CD14-positive monocyte (primary cell): ENCODE measurements around the gene CFAP410. TPM values are rescaled to one million over a fixed set of nuclear protein-coding genes. Genes with fewer than 3 reads are reported as not detected.

Experiments
- DNase-seq, 3 donors: peaks; one replicate each; pipeline ENCODE4 v3.0.0-alpha.2; 2011 to 2022
- H2AFZ ChIP-seq: 2 replicates; pipeline ENCODE4 v1.6.0; 2012; ENCODE audit warnings: mild to moderate bottlenecking, low read depth, low read length, inconsistent platforms; ENCODE audit not compliant: insufficient read depth, poor library complexity, severe bottlenecking
- H3K27ac ChIP-seq, 2 donors: 1 replicate in 1 of 2; 2 replicates in 1 of 2; pipeline ENCODE4 v1.5.1; 2012 to 2013; ENCODE audit warnings: low read length in 2 of 2, control low read depth in 1 of 2, inconsistent platforms in 1 of 2, low read depth in 1 of 2, mild to moderate bottlenecking in 1 of 2
- H3K27me3 ChIP-seq, 2 donors: one replicate each; pipeline versions ENCODE4 v1.6.0 to v1.6.1; 2011 to 2013; ENCODE audit warnings: low read length in 2 of 2; ENCODE audit not compliant: control insufficient read depth in 2 of 2, insufficient read depth in 2 of 2
- H3K36me3 ChIP-seq, 2 donors: replicated peaks in 1 of 2; 1 replicate in 1 of 2; 2 replicates in 1 of 2; pipeline versions ENCODE4 v1.5.1 to v1.6.1; 2012 to 2013; ENCODE audit warnings: low read length in 2 of 2, control low read depth in 1 of 2, inconsistent platforms in 1 of 2, mild to moderate bottlenecking in 1 of 2; ENCODE audit not compliant: insufficient read depth in 2 of 2, control insufficient read depth in 1 of 2
- H3K4me1 ChIP-seq, 2 donors: 1 replicate in 1 of 2; 2 replicates in 1 of 2; pipeline versions ENCODE4 v1.5.1 to v1.6.1; 2012 to 2013; ENCODE audit warnings: low read length in 2 of 2, control low read depth in 1 of 2, inconsistent platforms in 1 of 2, mild to moderate bottlenecking in 1 of 2, moderate library complexity in 1 of 2; ENCODE audit not compliant: insufficient read depth in 2 of 2, control insufficient read depth in 1 of 2
- H3K4me2 ChIP-seq: replicated peaks from 2 replicates; pipeline ENCODE3; 2012; ENCODE audit warnings: low read length, moderate library complexity, mild to moderate bottlenecking; ENCODE audit not compliant: poor library complexity, severe bottlenecking; ENCODE audit errors: extremely low read depth
- H3K4me3 ChIP-seq, 3 experiments: fragments of 200-600 bp in 1 of 3; sonication (generic) in 1 of 3; replicated peaks in 1 of 3; 1 replicate in 2 of 3; 2 replicates in 1 of 3; pipeline ENCODE4 v1.5.1; 2011 to 2013; ENCODE audit warnings: low read length in 3 of 3, mild to moderate bottlenecking in 3 of 3, control low read depth in 2 of 3, low read depth in 2 of 3, inconsistent platforms in 1 of 3, moderate library complexity in 1 of 3
- H3K79me2 ChIP-seq: 2 replicates; pipeline ENCODE4 v1.6.0; 2012; ENCODE audit warnings: mild to moderate bottlenecking, control low read depth, inconsistent platforms, low read length, moderate library complexity; ENCODE audit not compliant: insufficient read depth
- H3K9ac ChIP-seq: 2 replicates; pipeline ENCODE4 v1.6.0; 2017; ENCODE audit warnings: low read length, mild to moderate bottlenecking; ENCODE audit not compliant: insufficient read depth, poor library complexity, severe bottlenecking
- H3K9me3 ChIP-seq, 2 donors: replicated peaks in 1 of 2; 1 replicate in 1 of 2; 2 replicates in 1 of 2; pipeline versions ENCODE4 v1.5.1 to v1.6.1; 2012 to 2013; ENCODE audit warnings: low read length in 2 of 2, control low read depth in 1 of 2; ENCODE audit not compliant: control insufficient read depth in 1 of 2, insufficient read depth in 1 of 2
- H4K20me1 ChIP-seq: 2 replicates; pipeline ENCODE4 v1.6.0; 2012; ENCODE audit warnings: mild to moderate bottlenecking, low read length, control low read depth, moderate library complexity; ENCODE audit not compliant: insufficient read depth
- H3K27ac Mint-ChIP-seq, 7 donors: one replicate each; pipeline ENCODE4 v1.8.0; 2020; ENCODE audit warnings: mild to moderate bottlenecking in 7 of 7, mixed read lengths in 7 of 7, moderate library complexity in 6 of 7, inconsistent platforms in 2 of 7
- H3K27me3 Mint-ChIP-seq, 3 donors: one replicate each; pipeline ENCODE4 v1.8.0; 2021 to 2022; ENCODE audit warnings: low read depth in 3 of 3, mild to moderate bottlenecking in 3 of 3, mixed read lengths in 3 of 3, moderate library complexity in 3 of 3, inconsistent platforms in 1 of 3
- H3K36me3 Mint-ChIP-seq, 2 donors: one replicate each; pipeline ENCODE4 v1.8.0; 2020; ENCODE audit warnings: mixed read lengths in 2 of 2, inconsistent platforms in 1 of 2, mild to moderate bottlenecking in 1 of 2
- H3K4me1 Mint-ChIP-seq: one replicate; pipeline ENCODE4 v1.8.0; 2020; ENCODE audit warnings: mild to moderate bottlenecking, mixed read lengths
- H3K4me3 Mint-ChIP-seq, 2 donors: one replicate each; pipeline ENCODE4 v1.8.0; 2020; ENCODE audit warnings: mild to moderate bottlenecking in 2 of 2, mixed read lengths in 2 of 2, moderate library complexity in 1 of 2
- H3K9me3 Mint-ChIP-seq, 7 donors: one replicate each; pipeline ENCODE4 v1.8.0; 2020 to 2022; ENCODE audit warnings: mixed read lengths in 7 of 7, mild to moderate bottlenecking in 6 of 7, moderate library complexity in 6 of 7, inconsistent platforms in 2 of 7
- WGBS: methylation state at CpG from one replicate; pipeline ENCODE4 v1.1.5; 2013; ENCODE audit warnings: missing lambda C conversion rate; ENCODE audit not compliant: insufficient coverage; 5-methylcytosine and 5-hydroxymethylcytosine counted together
- intact Hi-C, 2 donors: fragments of 100-400 bp; cut with micrococcal nuclease; formaldehyde crosslinking; loops; one replicate each; pipeline versions ENCODE4 v1.15.0 to v1.15.1; 2023
- polyA plus RNA-seq, 3 donors: library from polyadenylated mRNA; depleted of rRNA in 1 of 3; unstranded in 2 of 3; stranded (reverse) in 1 of 3; fragments of 300-500 nt in 2 of 3; fragments of >200 nt in 1 of 3; fragmentation: Illumina TruSeq in 2 of 3; gene quantifications; 1 replicate in 2 of 3; 2 replicates in 1 of 3; pipeline ENCODE4 v1.2.3, GENCODE V29; 2012 to 2021
- TF ChIP-seq, protein P1 (sequence below): fragments of 200-600 bp; IDR thresholded peaks from one replicate; pipeline ENCODE4 v1.8.0; 2022; ENCODE audit warnings: antibody characterized with exemption, mild to moderate bottlenecking

CFAP410 gene
- polyA plus RNA-seq, 3 donors = 14.8 to 23.5 (median 17.3) TPM

DNA sequence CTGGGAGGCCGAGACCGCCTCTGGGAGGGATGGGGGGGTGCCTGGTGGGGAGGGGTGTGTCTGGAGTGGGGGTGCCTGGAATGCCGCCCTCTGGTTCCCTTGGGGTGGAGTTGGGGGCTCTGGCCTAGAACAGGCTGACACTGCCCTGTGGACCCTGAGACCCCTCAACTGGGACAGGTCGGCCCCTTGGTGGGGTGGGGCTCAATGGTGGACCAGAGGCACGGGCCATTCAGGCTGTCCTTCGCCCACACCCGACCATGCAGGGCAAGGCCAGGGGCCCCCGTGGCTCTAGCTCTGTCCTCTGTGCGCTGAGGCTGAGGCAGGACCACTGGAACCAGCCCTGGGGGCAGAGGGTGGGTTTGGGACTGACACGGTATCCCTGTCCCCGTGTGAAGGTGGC lies 24.6 kb downstream of the CFAP410 start:
- no peak overlapping the region for H2AFZ ChIP-seq
- DNase-seq = no peak
- H3K79me2 ChIP-seq = no peaks in the 10 kb centered on the region
- H3K4me1 ChIP-seq = no peaks in the 10 kb centered on the region
- Mint-ChIP-seq H3K36me3 (peaks cover 44 to 79% of the 10 kb centered on the region in 2 donors), H3K9me3 (no peaks in the 10 kb centered on the region), H3K4me3 (no peak overlapping the region), H3K27ac (no peak overlapping the region), H3K27me3 (no peaks in the 10 kb centered on the region), H3K4me1 (no peaks in the 10 kb centered on the region)
- no peak overlapping the region for H3K9ac ChIP-seq
- no peak overlapping the region for H3K4me2 ChIP-seq
- H3K36me3 ChIP-seq = peaks cover 95 to 98% of the 10 kb centered on the region in 2 donors
- no peaks in the 10 kb centered on the region for H3K27me3 ChIP-seq
- intact Hi-C loops = no loop called here
- peaks cover 58% of the 10 kb centered on the region for H4K20me1 ChIP-seq
- 99% methylated on average over 10 of the region's 11 CpGs for WGBS
- no peak overlapping the region for H3K27ac ChIP-seq
- H3K9me3 ChIP-seq = no peaks in the 10 kb centered on the region
- H3K4me3 ChIP-seq = no peak overlapping the region
- TF ChIP-seq, protein P1, sequence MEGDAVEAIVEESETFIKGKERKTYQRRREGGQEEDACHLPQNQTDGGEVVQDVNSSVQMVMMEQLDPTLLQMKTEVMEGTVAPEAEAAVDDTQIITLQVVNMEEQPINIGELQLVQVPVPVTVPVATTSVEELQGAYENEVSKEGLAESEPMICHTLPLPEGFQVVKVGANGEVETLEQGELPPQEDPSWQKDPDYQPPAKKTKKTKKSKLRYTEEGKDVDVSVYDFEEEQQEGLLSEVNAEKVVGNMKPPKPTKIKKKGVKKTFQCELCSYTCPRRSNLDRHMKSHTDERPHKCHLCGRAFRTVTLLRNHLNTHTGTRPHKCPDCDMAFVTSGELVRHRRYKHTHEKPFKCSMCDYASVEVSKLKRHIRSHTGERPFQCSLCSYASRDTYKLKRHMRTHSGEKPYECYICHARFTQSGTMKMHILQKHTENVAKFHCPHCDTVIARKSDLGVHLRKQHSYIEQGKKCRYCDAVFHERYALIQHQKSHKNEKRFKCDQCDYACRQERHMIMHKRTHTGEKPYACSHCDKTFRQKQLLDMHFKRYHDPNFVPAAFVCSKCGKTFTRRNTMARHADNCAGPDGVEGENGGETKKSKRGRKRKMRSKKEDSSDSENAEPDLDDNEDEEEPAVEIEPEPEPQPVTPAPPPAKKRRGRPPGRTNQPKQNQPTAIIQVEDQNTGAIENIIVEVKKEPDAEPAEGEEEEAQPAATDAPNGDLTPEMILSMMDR = no peak

DNA sequence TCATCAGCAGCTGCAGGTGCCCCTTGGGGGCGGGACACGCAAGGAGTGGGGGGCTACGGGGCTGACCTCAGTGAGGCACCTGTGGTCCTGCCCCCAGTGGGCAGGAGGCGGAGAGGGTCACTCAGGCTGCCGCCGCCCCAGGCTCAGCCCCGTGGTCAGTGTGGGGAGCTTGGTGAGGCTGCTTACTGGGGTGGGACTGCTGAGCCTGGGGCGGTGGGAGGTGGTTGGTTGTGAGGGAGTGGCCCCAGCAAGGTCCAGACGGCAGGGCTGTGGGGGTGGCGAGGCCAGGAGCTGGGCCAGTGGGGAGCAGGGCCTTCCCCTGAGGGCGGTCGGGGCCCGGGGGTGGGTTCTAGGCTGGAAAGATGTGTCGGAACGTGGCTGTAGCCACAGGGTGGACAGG lies 25.1 kb downstream of the CFAP410 start:
- Mint-ChIP-seq H3K9me3 (no peaks in the 10 kb centered on the region), H3K36me3 (peaks cover 39 to 79% of the 10 kb centered on the region in 2 donors), H3K4me1 (no peaks in the 10 kb centered on the region), H3K27ac (no peak overlapping the region), H3K4me3 (no peak overlapping the region), H3K27me3 (no peaks in the 10 kb centered on the region)
- no peak overlapping the region for H2AFZ ChIP-seq
- intact Hi-C loops = no loop called here
- TF ChIP-seq, protein P1 = no peak
- no peak overlapping the region for H3K4me2 ChIP-seq
- H3K4me1 ChIP-seq = no peaks in the 10 kb centered on the region
- H3K79me2 ChIP-seq = no peaks in the 10 kb centered on the region
- no peak for DNase-seq
- H3K36me3 ChIP-seq = peaks cover 94 to 98% of the 10 kb centered on the region in 2 donors
- H3K9ac ChIP-seq = no peak overlapping the region
- no peaks in the 10 kb centered on the region for H3K9me3 ChIP-seq
- no peaks in the 10 kb centered on the region for H3K27me3 ChIP-seq
- H3K27ac ChIP-seq = no peak overlapping the region
- no peak overlapping the region for H3K4me3 ChIP-seq
- 90% methylated on average over 15 of the region's 15 CpGs for WGBS
- peaks cover 58% of the 10 kb centered on the region for H4K20me1 ChIP-seq
